ENCODE measurements around the gene OXNAD1. TPM values are rescaled to one million over a fixed set of nuclear protein-coding genes. Genes with fewer than 3 reads are reported as not detected.

The OXNAD1 gene
- total and polyA plus RNA-seq, 2 of the 13 experiments (the other 11 are each of a cell fraction or from before 2014, with no cell fraction given), result 9.9 to 18.8 TPM

- no peak for TF ChIP-seq SMC3 (IDR thresholded peaks at IDR 0.05; ENCODE audit: low read length)
- peak; percentile 97 for TF ChIP-seq POGZ (CRISPR knock-in tag; IDR thresholded peaks at IDR 0.05)
- TF ChIP-seq TSC22D2 (CRISPR knock-in tag; IDR thresholded peaks at IDR 0.05; ENCODE audit: borderline replicate concordance), result no peak
- peak; percentile 36; the same call in 1 of the 2 replicates for TF ChIP-seq ZNF619 (CRISPR knock-in tag; IDR thresholded peaks at IDR 0.05)
- TF ChIP-seq KDM5A (IDR thresholded peaks at IDR 0.05; ENCODE audit: borderline replicate concordance, low read length), result peak; percentile 99
- TF ChIP-seq ZFP36L2 (CRISPR knock-in tag; IDR thresholded peaks at IDR 0.05), result no peak
- no peak for TF ChIP-seq PRDM15 (CRISPR knock-in tag; IDR thresholded peaks at IDR 0.05)
- peak; percentile 27; the same call in 1 of the 2 replicates for TF ChIP-seq SALL2 (CRISPR knock-in tag; IDR thresholded peaks at IDR 0.05)
- TF ChIP-seq LCORL (IDR thresholded peaks at IDR 0.05), result no peak
- peak; percentile 52; the same call in 1 of the 2 replicates for TF ChIP-seq LCORL (CRISPR knock-in tag; IDR thresholded peaks at IDR 0.05)
- TF ChIP-seq ZNF317 (CRISPR knock-in tag; IDR thresholded peaks at IDR 0.05), result 0 out of 2 replicates have a peak, but pooled peaks have one; percentile 55
- no peak for TF ChIP-seq MLX (CRISPR knock-in tag; IDR thresholded peaks at IDR 0.05)
- peak; percentile 1; the same call in 1 of the 2 replicates for TF ChIP-seq HNF4A (CRISPR knock-in tag; IDR thresholded peaks at IDR 0.05)
- no peak for TF ChIP-seq ZFP62 (CRISPR knock-in tag; IDR thresholded peaks at IDR 0.05)
- peak; percentile 34 for TF ChIP-seq AGO1 (IDR thresholded peaks at IDR 0.05; ENCODE audit: low read depth, low read length, poor library complexity, severe bottlenecking)
- TF ChIP-seq NR2F2 (IDR thresholded peaks at IDR 0.05; ENCODE audit: borderline replicate concordance, low read depth), result no peak; the same call in 1 of the 2 replicates
- no peak for TF ChIP-seq SP1 (IDR thresholded peaks at IDR 0.05)
- TF ChIP-seq SP1 (CRISPR knock-in tag; IDR thresholded peaks at IDR 0.05), result peak; percentile 78
- TF ChIP-seq ETV5 (CRISPR knock-in tag; IDR thresholded peaks at IDR 0.05; ENCODE audit: borderline replicate concordance), result peak; percentile 72; the same call in 1 of the 2 replicates
- TF ChIP-seq SIN3B (IDR thresholded peaks at IDR 0.05; ENCODE audit: low read length), result peak; percentile 87
- peak; percentile 86; the same call in 1 of the 2 replicates for TF ChIP-seq THAP9 (CRISPR knock-in tag; IDR thresholded peaks at IDR 0.05; ENCODE audit: borderline replicate concordance)
- no peak for TF ChIP-seq ZNF841 (CRISPR knock-in tag; IDR thresholded peaks at IDR 0.05; ENCODE audit: borderline replicate concordance)
- TF ChIP-seq ZNF296 (CRISPR knock-in tag; conservative IDR thresholded peaks at IDR 0.05), result no peak
Observed at GRCh38 chr3:16264708-16265454, at the start of gene OXNAD1, which contains the start of gene DPH3 (continued).

Data from HepG2 (cell line).